ENCODE results near the gene RAC3. TPM values are rescaled to one million over a fixed set of nuclear protein-coding genes. Genes with fewer than 3 reads are reported as not detected.
A peak's percentile ranks its signal among the peaks of the same experiment; 100 is the strongest.

RAC3 gene
- total and polyA plus RNA-seq, 9 of the 15 experiments (the other 6 are each of a cell fraction or from before 2014, with no cell fraction given) = 0.23 to 292 (median 118) TPM

DNA sequence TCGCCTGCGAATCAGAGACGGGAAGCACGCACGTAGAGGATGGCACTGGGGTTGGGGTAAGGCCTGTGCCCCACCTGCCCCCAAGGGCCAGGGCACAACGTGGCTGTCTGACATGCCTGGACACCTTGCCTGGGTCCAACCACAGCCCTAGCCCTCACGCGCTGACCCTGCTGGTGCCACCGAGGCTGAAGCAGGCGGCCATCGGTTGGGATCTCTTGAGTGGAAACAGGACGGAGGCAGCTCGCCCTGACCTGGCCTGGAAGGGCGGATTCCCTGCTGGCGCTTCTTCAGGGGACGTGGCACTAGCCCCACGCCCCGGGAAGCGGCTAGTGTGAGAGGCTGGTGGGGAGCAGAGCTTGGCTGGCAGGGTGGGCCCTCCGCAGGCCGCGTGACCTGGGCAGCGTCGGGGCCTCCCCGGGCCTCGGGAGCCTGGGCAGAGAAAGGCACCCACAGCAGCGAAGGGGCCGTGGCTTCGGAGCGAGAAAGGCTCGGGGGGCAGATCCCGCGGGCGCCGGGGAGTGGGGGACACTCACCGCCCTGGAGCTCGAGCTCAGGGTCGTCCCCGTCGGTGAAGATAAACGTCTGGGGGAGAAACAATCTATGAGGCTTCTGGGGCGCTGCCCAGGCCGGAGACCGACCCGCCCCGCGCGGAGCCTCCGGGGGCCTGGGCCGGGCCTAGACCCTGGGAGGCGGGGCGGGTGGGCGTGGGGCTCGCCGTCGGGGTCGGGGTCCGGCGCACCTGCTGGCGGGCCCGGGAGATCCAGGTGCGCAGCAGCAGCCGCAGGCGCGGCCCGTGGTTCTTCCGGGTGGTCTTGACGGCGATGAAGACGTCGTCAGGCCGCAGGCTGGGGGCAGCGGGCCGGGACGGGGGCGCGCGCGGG, 19.5 kb downstream of the RAC3 start:
- intact Hi-C loops (cut with micrococcal nuclease) (no loop called here), in situ Hi-C loops (cut with MboI) (no loop called here)
- no TSS peak for BruUV-seq (replicated peaks)
- Histone ChIP-seq H3K9me3 (replicated peaks; ENCODE audit: control insufficient read depth, insufficient read depth, low read depth, low read length) (no peaks in the 10 kb centered on the region), H3K36me3 (ENCODE audit: control insufficient read depth, insufficient read depth, low read length) (peaks cover 68% of the 10 kb centered on the region; the same call in 2 of the 3 replicates), H4K20me1 (replicated peaks; ENCODE audit: control insufficient read depth, insufficient read depth, low read length) (0 out of 2 replicates have a peak, but pooled peaks cover 4% of the 10 kb centered on the region), H3K79me2 (ENCODE audit: control insufficient read depth, insufficient read depth, low read length) (peaks cover 28% of the 10 kb centered on the region), H3K4me2 (ENCODE audit: insufficient read depth, low read length) (peak overlapping the region; percentile 76), H3K27ac (ENCODE audit: extremely low read depth, low read depth, low read length) (peak overlapping the region; percentile 63; the same call in 2 of the 3 replicates), H3K9me1 (ENCODE audit: control insufficient read depth, insufficient read depth, low read length) (peaks cover 2% of the 10 kb centered on the region), H3K27me3 (ENCODE audit: control insufficient read depth in 2 of 2, insufficient read depth in 2 of 2, low read length in 2 of 2) (no peaks in the 10 kb centered on the region), H3K4me1 (replicated peaks in 1 of 2; ENCODE audit: control insufficient read depth in 2 of 2, insufficient read depth in 2 of 2, low read length in 2 of 2) (peaks cover 6 to 90% of the 10 kb centered on the region in 2 experiments; a peak in 3 of 5 replicates), H2AFZ (ENCODE audit: low read depth, low read length) (peak overlapping the region; percentile 44), H3K4me3 (peak overlapping the region; percentile 98), H3K9ac (ENCODE audit: insufficient read depth in 1 of 2, low read depth in 2 of 2, low read length in 2 of 2) (peak overlapping the region; percentile 78 to 97)
- ChIA-PET POLR2A (interaction anchor here (0.7 to 1.8 kb wide), 3 partner anchors 9 to 244 kb away, joined by 3 to 7 read pairs (median 4); no protein-coding TSS in a partner anchor), CTCF (ENCODE audit: low intra/inter-chr PET ratio) (no interaction called here)
- peak; percentile 30 for ATAC-seq
- peak in 3 of 4 experiments; percentile 49 to 84 (median 81) for DNase-seq (ENCODE audit: extremely low read depth in 1 of 4, low spot score in 3 of 4)
- FAIRE-seq = no peak
- WGBS (ENCODE audit: insufficient coverage, low coverage, missing lambda C conversion rate) = 41% methylated on average over 33 of the region's 79 CpGs
- TF ChIP-seq ZNF212 (CRISPR knock-in tag; IDR thresholded peaks at IDR 0.05) (no peak), SFPQ (IDR thresholded peaks at IDR 0.05; ENCODE audit: low read depth, low read length) (no peak), MECOM (CRISPR knock-in tag; IDR thresholded peaks at IDR 0.05) (no peak), TEAD4 (IDR thresholded peaks at IDR 0.05; ENCODE audit: low read length) (no peak), TEAD4 (CRISPR knock-in tag; IDR thresholded peaks at IDR 0.05; ENCODE audit: borderline replicate concordance) (peak; percentile 13; the same call in 1 of the 2 replicates), TAF9B (IDR thresholded peaks at IDR 0.05; ENCODE audit: partially characterized antibody) (no peak), NR3C1 (CRISPR knock-in tag; IDR thresholded peaks at IDR 0.05) (0 out of 2 replicates have a peak, but pooled peaks have one; percentile 17), E2F3 (CRISPR knock-in tag; IDR thresholded peaks at IDR 0.05) (no peak), SMAD1 (IDR thresholded peaks at IDR 0.05; ENCODE audit: low read depth, low read length, partially characterized antibody) (no peak), NRF1 (conservative IDR thresholded peaks at IDR 0.05 in 1 of 2, IDR thresholded peaks at IDR 0.05 in 1 of 2) (no peak), ZNF75A (CRISPR knock-in tag; IDR thresholded peaks at IDR 0.05) (no peak), STAT5A (IDR thresholded peaks at IDR 0.05; ENCODE audit: borderline replicate concordance, low read length) (no peak), HDAC6 (IDR thresholded peaks at IDR 0.05; ENCODE audit: low read depth, low read length) (no peak), ZBTB8A (IDR thresholded peaks at IDR 0.05; ENCODE audit: partially characterized antibody) (no peak), ZNF445 (CRISPR knock-in tag; IDR thresholded peaks at IDR 0.05; ENCODE audit: low read depth) (no peak), ZC3H4 (CRISPR knock-in tag; IDR thresholded peaks at IDR 0.05; ENCODE audit: borderline replicate concordance) (0 out of 2 replicates have a peak, but pooled peaks have one; percentile 37), ZFX (CRISPR knock-in tag; IDR thresholded peaks at IDR 0.05) (peak; percentile 61), RFX1 (IDR thresholded peaks at IDR 0.05) (no peak), TCF15 (CRISPR knock-in tag; IDR thresholded peaks at IDR 0.05) (no peak), BRCA1 (IDR thresholded peaks at IDR 0.05) (no peak), BRCA1 (CRISPR knock-in tag; IDR thresholded peaks at IDR 0.05) (0 out of 2 replicates have a peak, but pooled peaks have one; percentile 41), ARNT (IDR thresholded peaks at IDR 0.05) (no peak)

Data from K562 (cell line).